Ovary (tissue), 9 donors: ENCODE data around the gene CCNL1. TPM values are rescaled to one million over a fixed set of nuclear protein-coding genes. Genes with fewer than 3 reads are reported as not detected.
A peak's percentile ranks its signal among the peaks of the same experiment; 100 is the strongest.

Experiments
- DNase-seq, 5 donors: peaks; one replicate each; pipeline ENCODE4 v3.0.0-alpha.2; 2019 to 2020
- H3K27ac ChIP-seq, 2 donors: fragments of 200-600 bp; one replicate each; pipeline versions ENCODE4 v1.5.1 to v1.8.0; 2019 to 2022
- H3K27me3 ChIP-seq: fragments of 200-600 bp; one replicate; pipeline ENCODE4 v1.8.0; 2022
- H3K36me3 ChIP-seq: fragments of 200-600 bp; sonication (generic); one replicate; pipeline ENCODE4 v1.5.1; 2019
- H3K4me1 ChIP-seq: one replicate; pipeline ENCODE4 v1.8.1; 2013; ENCODE audit warnings: mild to moderate bottlenecking, moderate library complexity; ENCODE audit not compliant: insufficient read depth
- H3K4me3 ChIP-seq: fragments of 200-600 bp; sonication (generic); one replicate; pipeline ENCODE4 v1.5.1; 2017
- H3K9me3 ChIP-seq, 2 donors: fragments of 200-600 bp in 1 of 2; sonication (generic) in 1 of 2; one replicate each; pipeline versions ENCODE4 v1.5.1 to v1.8.1; 2013 to 2019; ENCODE audit warnings: mild to moderate bottlenecking in 1 of 2, moderate library complexity in 1 of 2
- EP300 ChIP-seq: sonication (generic); formaldehyde crosslinking; IDR thresholded peaks from one replicate; pipeline ENCODE4 v1.6.1; 2017; ENCODE audit warnings: antibody characterized with exemption
- POLR2A ChIP-seq: fragments of 450-650 bp; IDR thresholded peaks from one replicate; pipeline ENCODE4 v1.6.1; 2017; ENCODE audit warnings: antibody characterized with exemption, mild to moderate bottlenecking, moderate library complexity
- WGBS, 3 donors: extraction: QIAGEN DNeasy Blood & Tissue Kit in 1 of 3; methylation state at CpG; one replicate each; pipeline versions ENCODE4 v1.1.5 to v1.1.7; 2013 to 2017; 5-methylcytosine and 5-hydroxymethylcytosine counted together
- intact Hi-C, 4 donors: fragments of 100-400 bp; cut with DNase I; formaldehyde crosslinking; loops; one replicate each; pipeline versions ENCODE4 v1.11.0 to v1.15.1; 2022 to 2023
- polyA plus RNA-seq, 2 donors: library from polyadenylated mRNA; stranded (reverse); fragments of 200-250 nt in 1 of 2; fragments of 350-450 nt in 1 of 2; fragmentation: Illumina TruSeq in 1 of 2; extraction: RNeasy Lipid Tissue Mini Kit (QIAGEN cat#74804) in 1 of 2; gene quantifications; one replicate each; pipeline ENCODE4 v1.2.3, GENCODE V29; 2013 to 2014
- total RNA-seq, 7 donors: library from RNA; depleted of rRNA in 2 of 7; stranded (reverse); fragments of >200 nt in 2 of 7; fragmentation: NEBNext Ultra II Directional in 3 of 7; extraction: Animal tissue kit (Norgen Biotek cat#: 25700) in 3 of 7; gene quantifications; one replicate each; pipeline versions ENCODE4 v1.1.0 to v1.2.4, GENCODE V29; 2016 to 2023
- TF ChIP-seq, protein P1 (sequence below), 3 donors: fragments of 450-650 bp in 2 of 3; fragments of 200-600 bp in 1 of 3; IDR thresholded peaks; one replicate each; pipeline versions ENCODE4 v1.5.1 to v1.8.0; 2016 to 2022; ENCODE audit warnings: antibody characterized with exemption in 3 of 3, mild to moderate bottlenecking in 1 of 3
- donor health status: DM: no; HTN: no; CAD: no; lungs with moderate emphysema.
- donor health status: DM: no; HTN: no; CAD: no.
- donor health status: Bipolar disorder and iron deficiency.
- donor health status: DM: yes; HTN: yes; CAD: no.
- donor health status: DM: no; HTN: no; CAD: no.
- donor health status: DM: yes; HTN: yes; CAD: no.

CCNL1 gene
- total and polyA plus RNA-seq, 9 donors: 67.6 to 514 (median 96.7) TPM

DNA sequence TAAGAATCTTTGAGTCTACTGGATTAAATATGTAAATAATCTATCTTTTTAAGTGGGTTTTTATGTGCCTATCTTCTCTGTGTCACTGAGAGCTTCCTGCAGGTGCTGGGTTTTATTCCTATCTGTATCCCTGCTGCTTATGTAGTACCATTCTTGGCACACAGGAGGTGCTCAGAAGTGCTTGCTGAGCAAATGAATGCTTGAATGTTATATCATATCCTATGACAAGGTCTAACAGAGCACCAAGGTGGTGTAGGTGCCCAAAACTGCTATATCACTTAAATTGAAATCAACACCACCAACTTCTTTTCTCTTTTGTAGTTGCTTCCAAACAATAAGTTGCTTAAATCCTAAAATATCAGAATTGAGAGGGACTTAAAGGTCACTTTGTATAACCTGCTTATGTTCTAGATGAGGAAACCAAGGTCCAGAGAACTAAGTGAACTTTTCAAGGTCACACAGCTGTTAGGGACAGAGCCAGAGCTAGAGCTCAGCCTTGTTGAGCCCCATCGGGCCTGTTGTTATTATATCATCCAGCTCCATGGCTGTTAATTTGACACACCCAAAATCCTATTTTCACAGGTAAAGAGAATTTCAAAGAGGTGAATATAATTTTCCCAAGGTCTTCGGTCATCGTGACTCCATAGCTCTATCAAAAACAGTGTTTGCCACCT, 46.0 kb downstream of the CCNL1 start:
- Histone ChIP-seq H3K9me3 (no peaks in the 10 kb centered on the region), H3K27ac (no peak overlapping the region), H3K4me1 (peaks cover 8% of the 10 kb centered on the region), H3K36me3 (no peaks in the 10 kb centered on the region), H3K4me3 (no peak overlapping the region), H3K27me3 (no peaks in the 10 kb centered on the region)
- DNase-seq: no peak
- intact Hi-C loops: no loop called here
- TF ChIP-seq, protein P1, sequence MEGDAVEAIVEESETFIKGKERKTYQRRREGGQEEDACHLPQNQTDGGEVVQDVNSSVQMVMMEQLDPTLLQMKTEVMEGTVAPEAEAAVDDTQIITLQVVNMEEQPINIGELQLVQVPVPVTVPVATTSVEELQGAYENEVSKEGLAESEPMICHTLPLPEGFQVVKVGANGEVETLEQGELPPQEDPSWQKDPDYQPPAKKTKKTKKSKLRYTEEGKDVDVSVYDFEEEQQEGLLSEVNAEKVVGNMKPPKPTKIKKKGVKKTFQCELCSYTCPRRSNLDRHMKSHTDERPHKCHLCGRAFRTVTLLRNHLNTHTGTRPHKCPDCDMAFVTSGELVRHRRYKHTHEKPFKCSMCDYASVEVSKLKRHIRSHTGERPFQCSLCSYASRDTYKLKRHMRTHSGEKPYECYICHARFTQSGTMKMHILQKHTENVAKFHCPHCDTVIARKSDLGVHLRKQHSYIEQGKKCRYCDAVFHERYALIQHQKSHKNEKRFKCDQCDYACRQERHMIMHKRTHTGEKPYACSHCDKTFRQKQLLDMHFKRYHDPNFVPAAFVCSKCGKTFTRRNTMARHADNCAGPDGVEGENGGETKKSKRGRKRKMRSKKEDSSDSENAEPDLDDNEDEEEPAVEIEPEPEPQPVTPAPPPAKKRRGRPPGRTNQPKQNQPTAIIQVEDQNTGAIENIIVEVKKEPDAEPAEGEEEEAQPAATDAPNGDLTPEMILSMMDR (IDR thresholded peaks at IDR 0.05): no peak
- no peak for TF ChIP-seq EP300
- no peak for TF ChIP-seq POLR2A
- WGBS, 3 donors: 72 to 83% (median 77%) methylated on average over 3 of the region's 3 CpGs

DNA sequence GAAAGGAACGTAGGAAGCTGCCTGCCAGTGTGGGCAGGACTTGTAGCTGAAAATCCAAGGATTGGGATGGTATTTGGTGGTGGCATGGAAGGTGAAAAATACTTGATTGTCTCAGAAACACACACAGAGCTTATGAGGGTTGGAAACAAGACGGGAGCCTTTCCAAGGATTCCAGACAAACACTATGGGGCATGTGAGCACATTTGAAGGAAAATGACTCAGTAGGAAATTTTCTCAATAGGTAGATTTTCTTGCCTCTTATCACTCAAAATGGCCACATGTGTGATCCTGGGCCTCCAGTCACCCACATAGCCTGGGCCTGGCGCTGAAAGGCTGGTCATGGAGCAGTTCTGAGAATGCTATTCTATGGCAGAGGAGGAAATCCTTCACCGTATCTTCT, 47.4 kb downstream of the CCNL1 start:
- intact Hi-C loops: no loop called here
- TF ChIP-seq, protein P1 (IDR thresholded peaks at IDR 0.05): no peak
- no peak for TF ChIP-seq EP300
- no peak for TF ChIP-seq POLR2A
- DNase-seq: no peak
- H3K27ac ChIP-seq: no peak overlapping the region
- peaks cover 16% of the 10 kb centered on the region for H3K4me1 ChIP-seq
- no peaks in the 10 kb centered on the region for H3K36me3 ChIP-seq
- no peak overlapping the region for H3K4me3 ChIP-seq
- 90 to 94% (median 94%) methylated on average over 4 of the region's 4 CpGs for WGBS, 3 donors
- H3K9me3 ChIP-seq: no peaks in the 10 kb centered on the region
- H3K27me3 ChIP-seq: no peaks in the 10 kb centered on the region

DNA sequence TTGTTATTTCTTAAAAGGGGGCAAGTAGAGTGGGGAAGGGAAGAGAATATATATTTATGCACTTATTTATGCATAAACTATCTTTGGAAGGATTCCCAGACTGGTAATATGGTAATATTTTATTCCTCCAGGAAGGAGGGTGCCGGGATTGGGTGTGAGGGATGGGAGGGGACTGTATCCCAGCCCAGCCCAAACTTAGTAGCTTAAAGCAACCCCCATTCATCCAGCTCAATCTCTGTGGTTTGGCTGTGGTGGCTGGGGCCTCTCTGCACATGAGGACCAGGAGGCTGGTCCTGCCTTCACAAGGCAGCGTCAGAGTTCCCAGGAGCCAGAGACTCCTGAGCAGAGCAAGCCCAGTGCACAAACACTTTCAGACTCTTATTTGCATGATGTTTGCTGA, 48.4 kb downstream of the CCNL1 start:
- no peaks in the 10 kb centered on the region for H3K36me3 ChIP-seq
- DNase-seq: no peak
- intact Hi-C loops: no loop called here
- no peaks in the 10 kb centered on the region for H3K27me3 ChIP-seq
- H3K4me1 ChIP-seq: peaks cover 17% of the 10 kb centered on the region
- no peak for TF ChIP-seq POLR2A
- H3K4me3 ChIP-seq: no peak overlapping the region
- no peaks in the 10 kb centered on the region for H3K9me3 ChIP-seq
- 76 to 84% (median 78%) methylated on average over 2 of the region's 2 CpGs for WGBS, 3 donors
- no peak overlapping the region for H3K27ac ChIP-seq

DNA sequence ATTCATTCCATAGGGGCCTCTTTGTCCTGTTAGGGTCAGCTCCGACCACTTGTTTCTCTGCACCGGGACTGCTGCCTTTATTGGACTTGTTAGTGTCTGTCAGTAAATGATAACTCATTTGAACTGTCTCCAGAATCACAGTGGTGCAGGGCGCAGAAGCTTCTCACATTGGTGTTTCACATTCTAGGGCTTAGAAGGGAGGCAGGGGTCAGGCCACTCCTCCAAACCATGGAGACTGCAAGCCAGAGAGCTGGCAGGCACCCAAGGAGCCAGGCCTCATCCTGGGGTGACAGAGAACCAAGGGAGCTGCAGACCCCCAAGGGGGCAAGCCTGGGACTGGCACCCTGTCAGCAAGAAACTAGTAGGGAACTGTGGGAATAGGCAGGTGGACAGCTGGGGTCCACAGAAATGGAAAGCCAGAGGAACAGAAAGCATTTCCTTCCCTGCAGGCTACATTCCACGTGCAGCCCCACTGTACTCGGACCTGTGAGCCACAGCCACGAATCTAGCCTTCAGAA, 49.1 kb downstream of the CCNL1 start:
- Histone ChIP-seq H3K27me3 (no peaks in the 10 kb centered on the region), H3K36me3 (no peaks in the 10 kb centered on the region), H3K4me3 (no peak overlapping the region), H3K9me3 (no peaks in the 10 kb centered on the region), H3K27ac (no peak overlapping the region), H3K4me1 (peaks cover 17% of the 10 kb centered on the region)
- intact Hi-C loops: no loop called here
- peak in 1 of 5 donors; percentile 59 for DNase-seq
- TF ChIP-seq POLR2A (no peak), EP300 (no peak)
- TF ChIP-seq, protein P1 (IDR thresholded peaks at IDR 0.05): no peak
- WGBS, 3 donors: 44 to 49% (median 45%) methylated on average over 6 of the region's 6 CpGs
